WI38 (cell line): Measurements from ENCODE around the gene DCTN4.
A peak's percentile ranks its signal among the peaks of the same experiment; 100 is the strongest.

Experiments used
- H3K4me3 ChIP-seq: 2 replicates; pipeline ENCODE4 v1.5.1; 2011; ENCODE audit warnings: low read depth, mild to moderate bottlenecking, control low read depth, low read length
- TF ChIP-seq, protein P1 (sequence below): IDR thresholded peaks from 2 replicates; pipeline ENCODE4 v1.5.1; 2012; ENCODE audit warnings: low read depth, mild to moderate bottlenecking, control low read depth, low read length

The DCTN4 gene

DNA sequence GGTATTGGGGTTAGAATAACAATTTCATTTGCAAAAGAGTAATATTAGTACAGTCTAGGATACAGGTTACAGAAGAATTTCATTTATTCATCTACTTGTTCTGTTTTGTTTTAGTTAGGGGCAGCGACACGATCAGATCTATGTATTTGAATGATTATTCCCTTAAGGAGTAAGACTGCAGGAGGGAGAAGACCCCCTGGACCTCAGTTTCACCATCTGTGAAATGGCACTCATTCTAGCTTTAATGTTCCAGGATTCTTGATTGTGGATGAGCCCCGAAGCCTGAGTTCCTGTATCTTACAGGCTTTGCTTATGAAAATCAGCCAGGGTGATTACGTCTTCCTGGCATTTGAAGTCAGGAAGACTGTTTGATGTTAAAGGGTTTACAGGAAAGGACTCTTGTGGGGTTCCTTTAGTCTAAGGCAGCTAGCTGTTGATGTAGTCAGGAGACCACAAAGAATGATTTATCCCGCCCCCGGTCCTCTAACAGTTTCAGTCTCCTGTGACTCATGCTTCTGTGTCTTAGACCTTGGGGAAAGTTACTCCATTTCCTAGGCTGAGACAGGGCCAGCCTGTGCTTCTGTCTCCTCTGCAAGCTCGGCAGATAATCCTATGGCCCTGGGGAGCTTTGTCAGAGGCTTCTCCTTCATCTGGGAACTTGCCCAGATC is 31.3 kb upstream of the DCTN4 start:
- peak overlapping the region; percentile 38 for H3K4me3 ChIP-seq
- TF ChIP-seq, protein P1, sequence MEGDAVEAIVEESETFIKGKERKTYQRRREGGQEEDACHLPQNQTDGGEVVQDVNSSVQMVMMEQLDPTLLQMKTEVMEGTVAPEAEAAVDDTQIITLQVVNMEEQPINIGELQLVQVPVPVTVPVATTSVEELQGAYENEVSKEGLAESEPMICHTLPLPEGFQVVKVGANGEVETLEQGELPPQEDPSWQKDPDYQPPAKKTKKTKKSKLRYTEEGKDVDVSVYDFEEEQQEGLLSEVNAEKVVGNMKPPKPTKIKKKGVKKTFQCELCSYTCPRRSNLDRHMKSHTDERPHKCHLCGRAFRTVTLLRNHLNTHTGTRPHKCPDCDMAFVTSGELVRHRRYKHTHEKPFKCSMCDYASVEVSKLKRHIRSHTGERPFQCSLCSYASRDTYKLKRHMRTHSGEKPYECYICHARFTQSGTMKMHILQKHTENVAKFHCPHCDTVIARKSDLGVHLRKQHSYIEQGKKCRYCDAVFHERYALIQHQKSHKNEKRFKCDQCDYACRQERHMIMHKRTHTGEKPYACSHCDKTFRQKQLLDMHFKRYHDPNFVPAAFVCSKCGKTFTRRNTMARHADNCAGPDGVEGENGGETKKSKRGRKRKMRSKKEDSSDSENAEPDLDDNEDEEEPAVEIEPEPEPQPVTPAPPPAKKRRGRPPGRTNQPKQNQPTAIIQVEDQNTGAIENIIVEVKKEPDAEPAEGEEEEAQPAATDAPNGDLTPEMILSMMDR = no peak

DNA sequence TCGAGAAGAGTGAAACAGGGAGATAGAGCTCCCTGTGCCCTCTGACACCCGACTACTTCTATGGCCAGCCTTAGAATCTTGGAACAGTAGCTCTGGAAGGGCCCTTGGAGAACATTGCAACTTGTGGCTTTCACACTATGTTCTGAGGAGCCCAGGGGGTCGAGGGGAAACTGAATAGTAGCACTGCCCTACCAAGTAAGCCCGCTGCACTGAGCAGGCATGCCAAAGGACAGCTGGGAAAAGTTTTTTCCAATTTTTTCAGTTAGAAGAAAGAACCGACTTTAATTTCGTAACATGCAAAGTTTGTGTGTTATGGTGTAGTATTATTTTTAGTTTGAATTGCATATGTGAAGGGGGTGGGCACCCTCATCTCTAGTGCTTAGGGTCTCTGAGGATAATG is 30.6 kb upstream of the DCTN4 start:
- no peak overlapping the region for H3K4me3 ChIP-seq
- TF ChIP-seq, protein P1 = no peak

DNA sequence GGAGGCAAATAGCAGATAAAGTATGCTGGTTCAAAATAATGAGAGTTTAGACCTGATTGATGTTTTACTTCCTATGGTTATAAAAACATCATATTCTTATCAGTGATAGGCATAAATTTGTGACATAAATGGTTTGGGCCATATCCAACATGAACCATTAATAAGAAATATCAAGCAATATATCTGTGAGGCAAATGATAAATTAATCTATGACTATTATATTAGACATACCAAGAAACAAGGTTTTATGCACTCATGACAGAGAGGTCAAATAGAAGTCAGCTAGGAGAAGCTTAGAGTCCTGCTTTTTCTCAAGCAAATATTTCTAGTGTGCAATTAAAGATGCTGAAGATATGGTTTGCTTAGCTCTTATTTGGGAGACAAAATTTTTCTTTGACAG is 30.2 kb upstream of the DCTN4 start:
- TF ChIP-seq, protein P1 = no peak
- H3K4me3 ChIP-seq = no peak overlapping the region

DNA sequence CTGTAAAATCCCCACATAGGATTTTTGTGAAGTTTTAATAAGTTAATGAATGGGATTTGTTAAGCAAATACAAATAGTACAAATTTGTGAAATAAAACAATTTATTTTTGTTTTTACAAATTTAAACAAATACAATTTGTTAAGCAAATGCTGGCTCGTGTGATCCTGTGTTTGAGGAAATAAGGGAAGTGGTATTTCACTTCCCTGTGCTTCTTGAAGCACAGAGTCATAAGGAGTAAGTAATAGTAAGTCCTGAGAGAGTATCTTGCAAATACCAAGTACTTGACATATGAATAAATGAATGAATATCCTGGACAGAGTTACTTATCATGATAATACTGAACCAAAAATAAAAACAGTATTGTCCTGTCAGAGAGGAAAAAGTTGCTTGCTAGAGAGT is 28.8 kb upstream of the DCTN4 start:
- TF ChIP-seq, protein P1 = no peak
- H3K4me3 ChIP-seq = no peak overlapping the region

DNA sequence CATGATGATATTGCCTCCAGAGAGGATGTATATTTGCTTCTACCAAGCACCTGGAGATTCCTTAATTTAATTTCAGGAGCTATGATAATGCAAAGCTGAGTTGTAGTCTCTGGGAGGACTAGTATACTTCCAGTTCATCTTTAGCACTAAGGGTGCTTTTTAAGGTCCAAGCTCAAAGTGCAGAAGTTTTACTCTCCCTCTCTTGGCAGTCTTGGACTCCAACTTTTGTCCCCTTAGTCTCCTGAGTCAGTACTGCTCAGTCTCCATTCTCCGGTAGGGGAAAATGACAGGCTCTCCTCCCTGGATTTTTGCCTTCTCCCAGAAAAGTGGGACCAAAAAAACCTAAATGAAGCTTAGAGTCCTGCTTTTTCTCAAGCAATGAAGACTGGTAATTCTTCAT is 28.1 kb upstream of the DCTN4 start:
- TF ChIP-seq, protein P1 = no peak
- no peak overlapping the region for H3K4me3 ChIP-seq

DNA sequence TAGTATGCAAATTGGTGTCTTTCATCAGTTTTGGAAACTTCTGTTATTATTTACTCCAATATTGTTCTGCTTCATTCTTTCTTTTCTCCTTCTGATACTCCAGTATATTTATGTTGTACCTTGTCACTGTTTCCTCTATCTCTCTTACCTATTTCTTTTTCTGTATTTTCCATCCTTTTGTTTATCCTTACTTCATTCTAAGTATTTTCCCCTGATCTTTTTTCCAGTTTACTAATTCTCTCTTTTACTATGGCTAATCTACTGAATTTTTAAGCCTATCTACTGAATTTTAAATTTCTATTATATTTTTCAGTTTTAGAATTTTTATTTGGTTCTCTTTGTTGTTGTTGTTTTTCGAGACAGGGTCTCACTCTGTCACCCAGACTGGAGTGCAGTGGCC is 27.1 kb upstream of the DCTN4 start:
- H3K4me3 ChIP-seq = no peak overlapping the region
- TF ChIP-seq, protein P1 = no peak

DNA sequence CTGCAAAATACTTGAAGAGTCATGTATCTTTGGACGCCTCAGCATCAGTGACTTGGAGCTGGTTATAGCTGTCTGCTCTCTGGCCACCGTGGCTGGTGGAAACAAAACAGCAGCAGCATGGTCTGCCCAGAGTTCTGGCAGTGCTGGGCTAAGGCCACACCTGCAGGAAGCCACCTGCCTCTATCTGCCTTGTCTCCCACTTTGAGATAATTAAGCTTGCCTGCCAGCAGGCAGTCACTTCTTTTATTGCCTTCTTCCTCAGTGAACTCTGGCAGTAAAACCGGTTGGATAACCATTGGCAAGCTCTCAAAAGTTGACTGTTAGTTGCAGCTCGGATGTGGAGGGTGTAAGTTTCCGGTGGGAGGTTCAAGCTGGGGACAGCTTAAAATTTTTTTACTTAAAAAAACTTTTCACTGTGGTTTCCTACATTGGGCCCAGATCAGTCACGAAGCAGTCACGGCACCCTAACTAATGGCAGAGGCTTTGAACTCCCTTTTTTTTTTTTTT is 24.7 kb upstream of the DCTN4 start:
- TF ChIP-seq, protein P1 = no peak
- H3K4me3 ChIP-seq = 0 out of 2 replicates have a peak overlapping the region, but pooled peaks have one; percentile 15
